ENCODE results near the gene MFAP4. TPM values are rescaled to one million over a fixed set of nuclear protein-coding genes. Genes with fewer than 3 reads are reported as not detected.

The MFAP4 gene
- total RNA-seq, 1 experiment from 2014 or later = not detected

DNA sequence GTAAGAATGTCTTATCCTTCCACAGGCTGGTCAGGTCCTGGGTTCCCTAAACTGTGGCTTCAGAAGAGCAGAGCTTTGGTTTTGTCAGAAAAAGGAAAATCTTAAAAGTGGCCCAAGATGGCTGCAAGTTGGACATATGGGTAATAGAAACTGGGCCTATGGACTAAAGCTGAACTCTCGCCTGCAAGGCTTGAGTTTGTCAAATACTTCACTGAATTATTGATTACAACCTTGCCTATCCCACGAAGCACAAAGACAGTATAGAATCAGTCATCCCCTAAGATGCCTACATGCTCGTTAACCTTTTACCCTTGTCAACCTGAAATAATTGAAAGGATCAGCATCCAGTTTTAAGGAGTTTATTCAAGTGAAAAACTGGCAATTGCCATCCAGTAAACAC is 44.7 kb upstream of the MFAP4 start:
- Histone ChIP-seq H3K27me3 (replicated peaks; ENCODE audit: control insufficient read depth, insufficient read depth, low read length) (no peaks in the 10 kb centered on the region), H3K4me1 (no peaks in the 10 kb centered on the region), H3K4me3 (ENCODE audit: low read depth, low read length) (no peak overlapping the region), H3K36me3 (ENCODE audit: control insufficient read depth, insufficient read depth, low read length) (no peaks in the 10 kb centered on the region), H3K9me3 (no peaks in the 10 kb centered on the region)
- H3K27me3 Mint-ChIP-seq (ENCODE audit: insufficient read depth, unreplicated experiment) = no peaks in the 10 kb centered on the region
- no peaks in the 10 kb centered on the region for H3K9me3 Mint-ChIP-seq (ENCODE audit: unreplicated experiment)
- intact Hi-C loops (cut with micrococcal nuclease; ENCODE audit: unreplicated experiment) = loop anchor here (5.0 kb wide), 1 partner anchor 54 kb away; the partner anchor contains the start of gene MAPK7
- no peaks in the 10 kb centered on the region for H3K36me3 Mint-ChIP-seq (ENCODE audit: insufficient read depth, unreplicated experiment)
- no TSS peak for BruUV-seq (replicated peaks)
- CTCF ChIA-PET = no interaction called here
- POLR2A ChIA-PET = no interaction called here
- no peak for DNase-seq
- TF ChIP-seq, protein P1, sequence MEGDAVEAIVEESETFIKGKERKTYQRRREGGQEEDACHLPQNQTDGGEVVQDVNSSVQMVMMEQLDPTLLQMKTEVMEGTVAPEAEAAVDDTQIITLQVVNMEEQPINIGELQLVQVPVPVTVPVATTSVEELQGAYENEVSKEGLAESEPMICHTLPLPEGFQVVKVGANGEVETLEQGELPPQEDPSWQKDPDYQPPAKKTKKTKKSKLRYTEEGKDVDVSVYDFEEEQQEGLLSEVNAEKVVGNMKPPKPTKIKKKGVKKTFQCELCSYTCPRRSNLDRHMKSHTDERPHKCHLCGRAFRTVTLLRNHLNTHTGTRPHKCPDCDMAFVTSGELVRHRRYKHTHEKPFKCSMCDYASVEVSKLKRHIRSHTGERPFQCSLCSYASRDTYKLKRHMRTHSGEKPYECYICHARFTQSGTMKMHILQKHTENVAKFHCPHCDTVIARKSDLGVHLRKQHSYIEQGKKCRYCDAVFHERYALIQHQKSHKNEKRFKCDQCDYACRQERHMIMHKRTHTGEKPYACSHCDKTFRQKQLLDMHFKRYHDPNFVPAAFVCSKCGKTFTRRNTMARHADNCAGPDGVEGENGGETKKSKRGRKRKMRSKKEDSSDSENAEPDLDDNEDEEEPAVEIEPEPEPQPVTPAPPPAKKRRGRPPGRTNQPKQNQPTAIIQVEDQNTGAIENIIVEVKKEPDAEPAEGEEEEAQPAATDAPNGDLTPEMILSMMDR (IDR thresholded peaks at IDR 0.05; ENCODE audit: insufficient read depth in 1 of 2, low read depth in 1 of 2, low read length in 1 of 2, severe bottlenecking in 1 of 2, unreplicated experiment in 1 of 2) = no peak
- H3K4me1 Mint-ChIP-seq (ENCODE audit: low read depth, unreplicated experiment) = no peaks in the 10 kb centered on the region
- no peak overlapping the region for H3K4me3 Mint-ChIP-seq (ENCODE audit: unreplicated experiment)
- H3K27ac Mint-ChIP-seq (ENCODE audit: unreplicated experiment) = no peak overlapping the region

DNA sequence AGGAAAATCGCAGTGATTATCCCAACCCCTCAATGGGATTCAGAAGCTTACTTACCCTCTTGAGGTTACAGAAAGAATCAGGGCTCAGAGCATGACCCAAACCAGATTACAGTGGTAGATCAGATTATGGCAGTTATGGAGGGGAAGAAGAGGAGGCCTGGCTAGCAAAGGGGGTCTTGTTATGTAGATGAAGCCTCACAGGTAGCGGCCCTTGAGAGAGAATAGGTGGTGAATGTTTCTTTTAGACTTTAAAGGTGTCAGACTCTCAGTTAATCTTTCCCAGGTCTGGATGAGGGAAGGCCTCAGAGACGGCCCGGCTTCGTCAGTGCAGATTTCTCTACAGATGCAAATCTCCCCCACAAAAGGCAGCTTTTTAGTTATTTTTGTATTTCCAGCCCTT is 39.6 kb upstream of the MFAP4 start:
- TF ChIP-seq, protein P1 (IDR thresholded peaks at IDR 0.05; ENCODE audit: insufficient read depth in 1 of 2, low read depth in 1 of 2, low read length in 1 of 2, severe bottlenecking in 1 of 2, unreplicated experiment in 1 of 2) = no peak
- no peaks in the 10 kb centered on the region for H3K9me3 Mint-ChIP-seq (ENCODE audit: unreplicated experiment)

DNA sequence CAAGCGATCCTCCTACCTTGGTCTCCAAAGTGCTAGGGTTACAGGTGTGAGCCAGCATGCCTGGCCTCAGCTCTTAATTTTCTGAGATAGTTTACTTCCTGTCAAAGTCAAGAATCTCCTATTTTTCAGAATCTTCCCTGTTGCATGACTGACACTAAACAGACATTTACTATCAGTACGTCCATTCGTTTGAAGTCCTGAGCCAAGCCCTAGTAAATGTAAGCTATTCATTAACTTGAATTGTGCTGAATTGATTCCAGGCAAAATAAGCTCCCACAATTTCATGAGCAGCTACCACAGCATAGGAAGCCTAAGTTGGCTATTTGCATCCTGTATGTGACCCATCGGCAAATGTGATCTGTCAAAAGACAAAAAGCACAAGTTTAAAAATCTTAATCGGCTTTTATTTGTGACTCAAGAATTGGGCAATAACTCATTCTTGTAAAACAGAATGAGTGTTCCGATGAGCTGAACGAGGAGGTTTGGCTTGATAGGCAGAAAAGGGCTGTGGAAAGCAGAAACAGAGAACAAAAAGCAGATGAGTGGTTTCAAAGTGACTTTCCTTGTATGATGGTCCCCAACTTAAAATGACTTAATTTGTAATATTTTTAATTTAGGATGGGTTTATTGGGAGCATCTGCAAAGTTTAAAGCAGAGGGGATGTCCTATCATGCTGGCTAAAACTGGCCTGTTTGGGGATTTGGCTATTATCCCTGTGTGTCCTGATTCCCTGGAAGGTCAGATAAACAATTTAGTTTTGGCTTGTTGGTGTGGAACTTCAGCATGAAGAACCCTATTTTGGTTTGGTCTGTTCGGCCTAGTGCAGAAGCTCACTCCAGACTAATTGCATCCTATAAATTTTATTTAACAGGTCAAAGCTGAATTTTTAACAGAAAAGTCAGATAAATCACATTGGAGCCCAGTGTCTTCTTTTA is 38.2 kb upstream of the MFAP4 start:
- Histone ChIP-seq H3K27me3 (replicated peaks; ENCODE audit: control insufficient read depth, insufficient read depth, low read length) (no peaks in the 10 kb centered on the region), H3K36me3 (ENCODE audit: control insufficient read depth, insufficient read depth, low read length) (no peaks in the 10 kb centered on the region), H3K4me3 (ENCODE audit: low read depth, low read length) (no peak overlapping the region), H3K9me3 (no peaks in the 10 kb centered on the region), H3K4me1 (peaks cover 7% of the 10 kb centered on the region; the same call in 1 of the 2 replicates)
- Mint-ChIP-seq H3K4me3 (ENCODE audit: unreplicated experiment) (no peak overlapping the region), H3K27ac (ENCODE audit: unreplicated experiment) (no peak overlapping the region), H3K4me1 (ENCODE audit: low read depth, unreplicated experiment) (peaks cover 12% of the 10 kb centered on the region), H3K36me3 (ENCODE audit: insufficient read depth, unreplicated experiment) (no peaks in the 10 kb centered on the region), H3K27me3 (ENCODE audit: insufficient read depth, unreplicated experiment) (no peaks in the 10 kb centered on the region), H3K9me3 (ENCODE audit: unreplicated experiment) (no peaks in the 10 kb centered on the region)
- TF ChIP-seq, protein P1 (IDR thresholded peaks at IDR 0.05; ENCODE audit: insufficient read depth in 1 of 2, low read depth in 1 of 2, low read length in 1 of 2, severe bottlenecking in 1 of 2, unreplicated experiment in 1 of 2) = no peak
- no peak for DNase-seq
- no TSS peak for BruUV-seq (replicated peaks)
- intact Hi-C loops (cut with micrococcal nuclease; ENCODE audit: unreplicated experiment) = no loop called here
- CTCF ChIA-PET = interaction anchor here (0.7 to 1.4 kb wide), 4 partner anchors 9 to 63 kb away, joined by 3 to 6 read pairs (median 4); partner anchors contain the start of genes B9D1 and MAPK7
- POLR2A ChIA-PET = interaction anchor here (1.4 kb wide), 1 partner anchor 47 kb away, joined by 7 read pairs; the partner anchor contains the start of gene MAPK7

More for the DNA sequence above, 39.6 kb upstream of the MFAP4 start:
- no TSS peak for BruUV-seq (replicated peaks)
- CTCF ChIA-PET = no interaction called here
- Histone ChIP-seq H3K36me3 (ENCODE audit: control insufficient read depth, insufficient read depth, low read length) (no peaks in the 10 kb centered on the region), H3K4me1 (peaks cover 7% of the 10 kb centered on the region; the same call in 1 of the 2 replicates), H3K4me3 (ENCODE audit: low read depth, low read length) (no peak overlapping the region), H3K27me3 (replicated peaks; ENCODE audit: control insufficient read depth, insufficient read depth, low read length) (no peaks in the 10 kb centered on the region), H3K9me3 (no peaks in the 10 kb centered on the region)
- Mint-ChIP-seq H3K36me3 (ENCODE audit: insufficient read depth, unreplicated experiment) (no peaks in the 10 kb centered on the region), H3K4me1 (ENCODE audit: low read depth, unreplicated experiment) (peaks cover 12% of the 10 kb centered on the region), H3K27ac (ENCODE audit: unreplicated experiment) (no peak overlapping the region), H3K27me3 (ENCODE audit: insufficient read depth, unreplicated experiment) (no peaks in the 10 kb centered on the region), H3K4me3 (ENCODE audit: unreplicated experiment) (no peak overlapping the region)
- POLR2A ChIA-PET = no interaction called here
- intact Hi-C loops (cut with micrococcal nuclease; ENCODE audit: unreplicated experiment) = no loop called here
- DNase-seq = no peak
